ENCODE data around the gene PRMT7. TPM values are rescaled to one million over a fixed set of nuclear protein-coding genes. Genes with fewer than 3 reads are reported as not detected.

The PRMT7 gene
- total RNA-seq, 1 experiment from 2014 or later: 59.3 TPM

DNA sequence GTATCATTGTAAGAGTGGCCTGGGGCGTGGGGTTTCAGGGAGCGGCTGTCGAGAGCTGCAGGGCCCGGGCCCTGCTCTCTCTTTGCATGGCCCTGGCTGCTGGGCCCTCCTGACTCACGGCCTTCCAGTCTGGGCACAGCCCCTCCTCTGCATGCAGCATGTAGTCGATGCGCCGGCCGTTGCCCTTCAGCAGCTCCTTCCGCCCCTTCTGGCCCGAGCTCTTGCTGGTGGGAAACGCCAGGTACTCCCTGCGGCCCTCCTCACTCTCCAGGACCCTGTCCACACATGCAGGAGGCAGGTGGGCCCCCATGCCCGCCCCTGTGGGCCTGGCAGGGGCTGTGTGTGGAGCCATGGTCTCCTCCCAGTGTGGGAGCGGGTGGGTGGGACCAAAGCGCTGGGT is 50.7 kb downstream of the PRMT7 start (continued):
- TF ChIP-seq AR (CRISPR knock-in tag; IDR thresholded peaks at IDR 0.05): no peak
- no peak for TF ChIP-seq NR3C1 (CRISPR knock-in tag; conservative IDR thresholded peaks at IDR 0.05; ENCODE audit: low read depth)
- no peak for TF ChIP-seq CREB1 (CRISPR knock-in tag; IDR thresholded peaks at IDR 0.05)
- TF ChIP-seq NR1H2 (CRISPR knock-in tag; IDR thresholded peaks at IDR 0.05): no peak
- TF ChIP-seq GTF2I (CRISPR knock-in tag; conservative IDR thresholded peaks at IDR 0.05): no peak

- DNase-seq (ENCODE audit: low spot score): no peak
- Mint-ChIP-seq H3K36me3 (no peaks in the 10 kb centered on the region; the same call in 1 of the 2 replicates), H3K9me3 (no peaks in the 10 kb centered on the region), H3K27me3 (ENCODE audit: low read depth) (no peaks in the 10 kb centered on the region), H3K4me3 (no peak overlapping the region), H3K27ac (no peak overlapping the region), H3K4me1 (peaks cover 14% of the 10 kb centered on the region)
- POLR2A ChIA-PET: interaction anchor here (0.6 kb wide), 1 partner anchor 964 kb away, joined by 4 read pairs; no protein-coding TSS in a partner anchor
- TF ChIP-seq JUN (CRISPR knock-in tag; IDR thresholded peaks at IDR 0.05) (no peak), ZNF396 (CRISPR knock-in tag; IDR thresholded peaks at IDR 0.05; ENCODE audit: borderline replicate concordance) (no peak), MYBL2 (CRISPR knock-in tag; IDR thresholded peaks at IDR 0.05) (no peak), MLX (CRISPR knock-in tag; IDR thresholded peaks at IDR 0.05) (no peak), ZNF423 (CRISPR knock-in tag; IDR thresholded peaks at IDR 0.05) (no peak), SMAD4 (CRISPR knock-in tag; IDR thresholded peaks at IDR 0.05) (no peak), RORB (CRISPR knock-in tag; IDR thresholded peaks at IDR 0.05) (no peak), GTF2I (CRISPR knock-in tag; conservative IDR thresholded peaks at IDR 0.05) (no peak), NR2C2 (CRISPR knock-in tag; IDR thresholded peaks at IDR 0.05) (no peak)
- TF ChIP-seq, protein P1, sequence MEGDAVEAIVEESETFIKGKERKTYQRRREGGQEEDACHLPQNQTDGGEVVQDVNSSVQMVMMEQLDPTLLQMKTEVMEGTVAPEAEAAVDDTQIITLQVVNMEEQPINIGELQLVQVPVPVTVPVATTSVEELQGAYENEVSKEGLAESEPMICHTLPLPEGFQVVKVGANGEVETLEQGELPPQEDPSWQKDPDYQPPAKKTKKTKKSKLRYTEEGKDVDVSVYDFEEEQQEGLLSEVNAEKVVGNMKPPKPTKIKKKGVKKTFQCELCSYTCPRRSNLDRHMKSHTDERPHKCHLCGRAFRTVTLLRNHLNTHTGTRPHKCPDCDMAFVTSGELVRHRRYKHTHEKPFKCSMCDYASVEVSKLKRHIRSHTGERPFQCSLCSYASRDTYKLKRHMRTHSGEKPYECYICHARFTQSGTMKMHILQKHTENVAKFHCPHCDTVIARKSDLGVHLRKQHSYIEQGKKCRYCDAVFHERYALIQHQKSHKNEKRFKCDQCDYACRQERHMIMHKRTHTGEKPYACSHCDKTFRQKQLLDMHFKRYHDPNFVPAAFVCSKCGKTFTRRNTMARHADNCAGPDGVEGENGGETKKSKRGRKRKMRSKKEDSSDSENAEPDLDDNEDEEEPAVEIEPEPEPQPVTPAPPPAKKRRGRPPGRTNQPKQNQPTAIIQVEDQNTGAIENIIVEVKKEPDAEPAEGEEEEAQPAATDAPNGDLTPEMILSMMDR (IDR thresholded peaks at IDR 0.05): no peak
- TF ChIP-seq, protein P2, sequence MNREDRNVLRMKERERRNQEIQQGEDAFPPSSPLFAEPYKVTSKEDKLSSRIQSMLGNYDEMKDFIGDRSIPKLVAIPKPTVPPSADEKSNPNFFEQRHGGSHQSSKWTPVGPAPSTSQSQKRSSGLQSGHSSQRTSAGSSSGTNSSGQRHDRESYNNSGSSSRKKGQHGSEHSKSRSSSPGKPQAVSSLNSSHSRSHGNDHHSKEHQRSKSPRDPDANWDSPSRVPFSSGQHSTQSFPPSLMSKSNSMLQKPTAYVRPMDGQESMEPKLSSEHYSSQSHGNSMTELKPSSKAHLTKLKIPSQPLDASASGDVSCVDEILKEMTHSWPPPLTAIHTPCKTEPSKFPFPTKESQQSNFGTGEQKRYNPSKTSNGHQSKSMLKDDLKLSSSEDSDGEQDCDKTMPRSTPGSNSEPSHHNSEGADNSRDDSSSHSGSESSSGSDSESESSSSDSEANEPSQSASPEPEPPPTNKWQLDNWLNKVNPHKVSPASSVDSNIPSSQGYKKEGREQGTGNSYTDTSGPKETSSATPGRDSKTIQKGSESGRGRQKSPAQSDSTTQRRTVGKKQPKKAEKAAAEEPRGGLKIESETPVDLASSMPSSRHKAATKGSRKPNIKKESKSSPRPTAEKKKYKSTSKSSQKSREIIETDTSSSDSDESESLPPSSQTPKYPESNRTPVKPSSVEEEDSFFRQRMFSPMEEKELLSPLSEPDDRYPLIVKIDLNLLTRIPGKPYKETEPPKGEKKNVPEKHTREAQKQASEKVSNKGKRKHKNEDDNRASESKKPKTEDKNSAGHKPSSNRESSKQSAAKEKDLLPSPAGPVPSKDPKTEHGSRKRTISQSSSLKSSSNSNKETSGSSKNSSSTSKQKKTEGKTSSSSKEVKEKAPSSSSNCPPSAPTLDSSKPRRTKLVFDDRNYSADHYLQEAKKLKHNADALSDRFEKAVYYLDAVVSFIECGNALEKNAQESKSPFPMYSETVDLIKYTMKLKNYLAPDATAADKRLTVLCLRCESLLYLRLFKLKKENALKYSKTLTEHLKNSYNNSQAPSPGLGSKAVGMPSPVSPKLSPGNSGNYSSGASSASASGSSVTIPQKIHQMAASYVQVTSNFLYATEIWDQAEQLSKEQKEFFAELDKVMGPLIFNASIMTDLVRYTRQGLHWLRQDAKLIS (CRISPR knock-in tag; IDR thresholded peaks at IDR 0.05; ENCODE audit: borderline replicate concordance): no peak
- ATAC-seq: no peak
- CTCF ChIA-PET: interaction anchor here (0.5 to 3.9 kb wide), 17 partner anchors 10 to 158 kb away, joined by 3 to 38 read pairs (median 8); partner anchors contain the start of genes SLC7A6 and SMPD3
These were observed 51.6 kb downstream of the PRMT7 start for GRCh38 chr16:68362262-68362913.
